Neutrophil (primary cell): ENCODE measurements around the gene DOCK4.

Source experiments
- H3K27ac ChIP-seq: fragments of 200-600 bp; sonication (generic); 2 replicates; pipeline ENCODE4 v1.5.1; 2016; ENCODE audit warnings: mild to moderate bottlenecking, moderate library complexity
- H3K27me3 ChIP-seq: fragments of 200-600 bp; sonication (generic); 2 replicates; pipeline ENCODE4 v1.6.0; 2016; ENCODE audit warnings: mild to moderate bottlenecking
- H3K36me3 ChIP-seq: fragments of 200-600 bp; sonication (generic); 2 replicates; pipeline ENCODE4 v1.5.1; 2017
- H3K4me1 ChIP-seq, 2 experiments: fragments of 200-600 bp in 1 of 2; sonication (generic) in 1 of 2; 1 replicate in 1 of 2; 2 replicates in 1 of 2; pipeline versions ENCODE4 v1.5.1 to v1.6.1; 2013 to 2016; ENCODE audit warnings: low read depth in 1 of 2, low read length in 1 of 2, mild to moderate bottlenecking in 1 of 2, moderate library complexity in 1 of 2; ENCODE audit not compliant: control insufficient read depth in 1 of 2, insufficient read depth in 1 of 2
- H3K4me3 ChIP-seq, 2 experiments: fragments of 200-600 bp in 1 of 2; sonication (generic) in 1 of 2; 1 replicate in 1 of 2; 2 replicates in 1 of 2; pipeline ENCODE4 v1.5.1; 2013 to 2016; ENCODE audit warnings: low read depth in 1 of 2, low read length in 1 of 2, mild to moderate bottlenecking in 1 of 2, moderate library complexity in 1 of 2
- H3K9me3 ChIP-seq: fragments of 200-600 bp; sonication (generic); 2 replicates; pipeline ENCODE4 v1.5.1; 2016
- CTCF ChIP-seq: fragments of 200-600 bp; sonication (generic); IDR thresholded peaks from 2 replicates; pipeline ENCODE4 v1.5.1; 2016; ENCODE audit warnings: antibody characterized with exemption

Gene DOCK4

GRCh38 chr7:111844904-111845671 is 361.1 kb downstream of the DOCK4 start:
- Histone ChIP-seq H3K36me3 (no peaks in the 10 kb centered on the region), H3K27me3 (peaks cover 66% of the 10 kb centered on the region), H3K27ac (no peak overlapping the region), H3K4me1 (peaks cover 16% of the 10 kb centered on the region in 2 experiments), H3K4me3 (no peak overlapping the region), H3K9me3 (peaks cover 7% of the 10 kb centered on the region)
- TF ChIP-seq CTCF, result no peak

- Histone ChIP-seq H3K27me3 (peaks cover 82% of the 10 kb centered on the region), H3K9me3 (no peaks in the 10 kb centered on the region), H3K4me1 (peaks cover 16% of the 10 kb centered on the region in 2 experiments), H3K4me3 (no peak overlapping the region), H3K27ac (no peak overlapping the region), H3K36me3 (no peaks in the 10 kb centered on the region)
- no peak for TF ChIP-seq CTCF
These were observed 363.7 kb downstream of the DOCK4 start for GRCh38 chr7:111842491-111842890.

- Histone ChIP-seq H3K4me1 (peaks cover 16% of the 10 kb centered on the region in 2 experiments), H3K36me3 (no peaks in the 10 kb centered on the region), H3K27ac (no peak overlapping the region), H3K4me3 (peak overlapping the region in 1 of 2 experiments; percentile 17), H3K27me3 (peaks cover 74% of the 10 kb centered on the region), H3K9me3 (no peaks in the 10 kb centered on the region)
- no peak for TF ChIP-seq CTCF
These were observed 364.5 kb downstream of the DOCK4 start for GRCh38 chr7:111841596-111842205.

GRCh38 chr7:111840528-111840927 is 365.7 kb downstream of the DOCK4 start:
- H3K4me3 ChIP-seq, result no peak overlapping the region
- H3K9me3 ChIP-seq, result no peaks in the 10 kb centered on the region
- no peaks in the 10 kb centered on the region for H3K36me3 ChIP-seq
- H3K4me1 ChIP-seq, result peaks cover 16% of the 10 kb centered on the region in 2 experiments
- H3K27ac ChIP-seq, result no peak overlapping the region
- H3K27me3 ChIP-seq, result peaks cover 67% of the 10 kb centered on the region
- TF ChIP-seq CTCF, result no peak

- Histone ChIP-seq H3K27me3 (peaks cover 64% of the 10 kb centered on the region), H3K27ac (no peak overlapping the region), H3K4me3 (no peak overlapping the region), H3K4me1 (peaks cover 16% of the 10 kb centered on the region in 2 experiments), H3K36me3 (no peaks in the 10 kb centered on the region), H3K9me3 (no peaks in the 10 kb centered on the region)
- no peak for TF ChIP-seq CTCF
These were observed 366.9 kb downstream of the DOCK4 start for GRCh38 chr7:111839261-111839660.
